AG04449 (cell line): ENCODE results near the gene DMPK.

ENCODE experiments used
- CTCF ChIA-PET: fragments of 350-600 bp; formaldehyde crosslinking; extraction: SDS; loops from one replicate; lab custom pipeline; 2021; ENCODE audit warnings: antibody characterized with exemption; lab: Yijun Ruan, JAX
- POLR2A ChIA-PET: fragments of 400-600, 350-600 bp; formaldehyde crosslinking; extraction: SDS; loops from one replicate; lab custom pipeline; 2020; ENCODE audit warnings: antibody characterized with exemption, inconsistent platforms; lab: Yijun Ruan, JAX
- DNase-seq: peaks from one replicate; pipeline ENCODE4 v3.0.0-alpha.2; 2010; ENCODE audit warnings: low read depth, low spot score
- H3K4me3 ChIP-seq: 2 replicates; pipeline ENCODE4 v1.5.1; 2011; ENCODE audit warnings: low read depth, mild to moderate bottlenecking, control low read depth, low read length
- TF ChIP-seq, protein P1 (sequence below): IDR thresholded peaks from one replicate; pipeline ENCODE4 v1.5.1; 2011; ENCODE audit warnings: mild to moderate bottlenecking, moderate library complexity, low read length, control low read depth, inconsistent platforms; ENCODE audit not compliant: insufficient read depth; ENCODE audit errors: missing control alignments

Gene DMPK

DNA sequence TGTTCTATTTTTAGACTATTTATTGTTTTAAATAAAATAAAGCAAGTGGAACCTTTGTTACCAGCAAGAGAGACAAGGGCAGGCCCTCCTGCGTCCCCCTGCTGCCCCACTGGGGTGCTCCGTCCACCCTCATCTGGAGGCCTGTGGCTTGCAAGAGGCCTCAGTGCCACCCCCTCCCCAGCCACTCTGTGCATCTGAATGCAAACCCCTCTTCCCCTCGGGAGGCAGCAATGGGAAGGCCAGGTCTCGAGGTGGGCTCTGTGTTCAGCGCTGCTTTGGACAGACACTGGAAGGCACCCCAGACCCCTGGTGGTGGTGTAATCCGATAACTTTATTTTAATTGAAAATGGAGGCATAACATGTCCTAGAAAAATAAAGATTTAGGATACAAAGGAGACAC, 17.8 kb downstream of the DMPK start:
- DNase-seq, result no peak
- no peak overlapping the region for H3K4me3 ChIP-seq
- CTCF ChIA-PET, result interaction anchor here (0.8 to 1.4 kb wide), 3 partner anchors 8 to 82 kb away, joined by 3 to 5 read pairs (median 4); partner anchors contain the start of gene QPCTL
- POLR2A ChIA-PET, result interaction anchor here (0.9 kb wide), 1 partner anchor 29 kb away, joined by 4 read pairs; the partner anchor contains the start of gene DMWD
- TF ChIP-seq, protein P1, sequence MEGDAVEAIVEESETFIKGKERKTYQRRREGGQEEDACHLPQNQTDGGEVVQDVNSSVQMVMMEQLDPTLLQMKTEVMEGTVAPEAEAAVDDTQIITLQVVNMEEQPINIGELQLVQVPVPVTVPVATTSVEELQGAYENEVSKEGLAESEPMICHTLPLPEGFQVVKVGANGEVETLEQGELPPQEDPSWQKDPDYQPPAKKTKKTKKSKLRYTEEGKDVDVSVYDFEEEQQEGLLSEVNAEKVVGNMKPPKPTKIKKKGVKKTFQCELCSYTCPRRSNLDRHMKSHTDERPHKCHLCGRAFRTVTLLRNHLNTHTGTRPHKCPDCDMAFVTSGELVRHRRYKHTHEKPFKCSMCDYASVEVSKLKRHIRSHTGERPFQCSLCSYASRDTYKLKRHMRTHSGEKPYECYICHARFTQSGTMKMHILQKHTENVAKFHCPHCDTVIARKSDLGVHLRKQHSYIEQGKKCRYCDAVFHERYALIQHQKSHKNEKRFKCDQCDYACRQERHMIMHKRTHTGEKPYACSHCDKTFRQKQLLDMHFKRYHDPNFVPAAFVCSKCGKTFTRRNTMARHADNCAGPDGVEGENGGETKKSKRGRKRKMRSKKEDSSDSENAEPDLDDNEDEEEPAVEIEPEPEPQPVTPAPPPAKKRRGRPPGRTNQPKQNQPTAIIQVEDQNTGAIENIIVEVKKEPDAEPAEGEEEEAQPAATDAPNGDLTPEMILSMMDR, result no peak

DNA sequence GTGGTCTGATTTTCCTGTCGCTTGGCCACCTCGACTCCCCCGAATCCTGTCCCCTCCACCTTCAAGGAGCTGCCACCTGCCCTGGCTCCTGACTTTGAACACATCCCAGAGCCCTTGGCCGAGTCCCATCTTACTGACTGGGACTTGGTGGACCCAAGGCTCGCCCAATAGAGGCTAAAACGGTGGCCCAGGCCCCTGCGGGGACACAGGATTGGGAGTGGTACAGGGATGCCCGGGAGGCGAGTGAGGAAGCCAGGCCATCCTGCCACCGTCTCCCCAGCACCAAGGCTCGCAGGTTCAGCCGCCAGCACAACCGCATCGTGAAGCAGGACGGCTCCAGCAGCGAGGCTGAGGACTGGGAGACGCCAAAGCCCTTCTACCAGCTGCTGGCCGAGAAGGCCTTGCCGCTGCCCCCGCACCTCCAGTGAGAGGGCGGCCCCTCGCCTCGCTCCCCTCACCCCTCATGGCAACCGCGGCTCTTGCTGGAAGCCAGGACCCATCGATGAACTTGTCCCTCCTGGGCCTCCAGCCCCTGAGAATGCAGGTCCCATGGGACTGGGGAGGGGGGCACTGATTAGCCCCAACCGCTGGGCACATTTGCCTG, 18.5 kb downstream of the DMPK start:
- DNase-seq, result no peak
- no peak overlapping the region for H3K4me3 ChIP-seq
- TF ChIP-seq, protein P1, result no peak
- ChIA-PET POLR2A (no interaction called here), CTCF (interaction anchor here (0.9 kb wide), 1 partner anchor 9 kb away, joined by 3 read pairs; no protein-coding TSS in a partner anchor)

DNA sequence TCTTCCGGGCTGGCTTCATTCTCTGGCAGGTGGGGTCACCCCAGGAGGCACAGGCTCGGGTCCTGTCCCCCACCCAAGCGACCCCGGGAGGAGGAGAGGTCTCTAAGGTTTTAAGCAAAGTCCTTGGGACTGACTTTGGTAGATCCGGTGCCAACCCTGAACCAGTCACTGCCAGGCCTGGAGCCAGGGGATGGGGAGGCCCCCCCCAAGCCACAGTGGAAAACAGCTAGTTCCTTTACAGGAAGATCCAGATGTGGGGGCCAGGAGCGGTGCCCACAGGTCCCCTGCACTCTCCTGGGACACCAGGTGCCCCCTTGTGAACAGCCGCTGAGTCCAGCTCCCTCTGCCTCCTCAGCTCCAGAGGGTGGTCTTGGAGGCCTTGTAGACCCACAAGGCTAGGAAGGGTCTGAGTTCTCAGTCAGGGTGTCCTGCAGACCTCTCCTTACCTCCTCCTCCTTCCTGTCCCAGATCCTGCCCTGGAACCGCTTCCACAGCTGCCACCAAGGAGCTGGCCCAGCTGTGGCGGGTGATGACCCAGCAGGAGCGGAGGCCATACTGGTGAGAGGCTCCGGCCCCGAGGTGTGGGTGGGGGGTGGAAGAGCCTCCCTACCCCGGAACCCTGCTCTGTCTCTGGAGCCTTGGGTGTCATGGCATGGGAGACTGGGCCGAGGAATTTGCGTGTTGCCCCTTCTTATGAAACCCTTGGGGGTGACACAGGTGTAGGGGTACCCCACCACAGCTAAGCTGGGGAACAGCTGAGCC, 19.2 kb downstream of the DMPK start:
- no peak for DNase-seq
- ChIA-PET POLR2A (interaction anchor here (0.6 kb wide), 1 partner anchor 54 kb away, joined by 3 read pairs; no protein-coding TSS in a partner anchor), CTCF (interaction anchor here (0.9 kb wide), 1 partner anchor 8 kb away, joined by 3 read pairs; no protein-coding TSS in a partner anchor)
- no peak overlapping the region for H3K4me3 ChIP-seq
- TF ChIP-seq, protein P1, result no peak

DNA sequence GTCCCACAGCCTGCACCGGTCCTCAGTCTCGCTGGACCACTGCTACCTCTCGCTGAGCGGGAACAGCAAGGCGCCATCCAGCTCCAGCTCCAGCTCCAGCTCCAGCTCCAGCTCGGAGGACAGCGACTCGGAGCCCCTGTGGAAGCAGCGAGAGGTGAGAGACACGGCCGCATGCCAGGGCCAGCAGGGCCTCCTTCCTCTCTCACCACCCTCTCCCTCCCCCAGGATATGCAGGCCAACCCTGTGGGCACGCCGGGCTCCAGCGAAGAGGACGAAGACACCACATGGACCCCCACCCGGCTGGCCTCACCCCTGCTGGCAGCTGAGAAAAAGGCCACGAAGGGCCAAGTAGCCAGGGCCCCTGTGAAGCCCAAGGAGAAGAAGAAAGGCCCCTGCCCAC, 20.6 kb downstream of the DMPK start:
- TF ChIP-seq, protein P1, result no peak
- no peak for DNase-seq
- POLR2A ChIA-PET, result no interaction called here
- H3K4me3 ChIP-seq, result no peak overlapping the region
- CTCF ChIA-PET, result interaction anchor here (1.3 kb wide), 1 partner anchor 10 kb away, joined by 4 read pairs; no protein-coding TSS in a partner anchor

DNA sequence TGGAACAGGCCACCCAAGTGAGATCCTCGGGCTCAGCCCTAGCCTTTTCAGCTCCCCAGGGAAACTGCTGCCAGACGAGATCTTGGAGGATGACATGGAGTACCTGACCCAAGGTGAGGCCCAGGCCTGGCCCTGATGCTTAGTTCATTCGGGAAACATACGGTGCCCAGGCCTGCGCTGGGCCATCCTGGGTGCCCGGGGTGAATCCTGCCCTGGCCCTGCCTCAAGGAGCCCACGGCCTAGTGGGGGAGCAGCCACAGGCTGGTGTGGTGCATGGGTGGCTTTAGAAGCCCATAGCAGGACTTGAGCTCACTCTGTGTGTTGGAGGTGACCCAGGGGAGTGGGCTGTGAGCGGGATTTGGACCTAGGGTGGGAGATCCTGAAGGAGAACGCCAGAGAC, 23.4 kb downstream of the DMPK start:
- DNase-seq, result no peak
- TF ChIP-seq, protein P1, result no peak
- CTCF ChIA-PET, result interaction anchor here (0.6 to 1.1 kb wide), 2 partner anchors 9 to 13 kb away, joined by 3 to 6 read pairs; no protein-coding TSS in a partner anchor
- no peak overlapping the region for H3K4me3 ChIP-seq
- POLR2A ChIA-PET, result interaction anchor here (1.2 kb wide), 1 partner anchor 40 kb away, joined by 4 read pairs; no protein-coding TSS in a partner anchor

DNA sequence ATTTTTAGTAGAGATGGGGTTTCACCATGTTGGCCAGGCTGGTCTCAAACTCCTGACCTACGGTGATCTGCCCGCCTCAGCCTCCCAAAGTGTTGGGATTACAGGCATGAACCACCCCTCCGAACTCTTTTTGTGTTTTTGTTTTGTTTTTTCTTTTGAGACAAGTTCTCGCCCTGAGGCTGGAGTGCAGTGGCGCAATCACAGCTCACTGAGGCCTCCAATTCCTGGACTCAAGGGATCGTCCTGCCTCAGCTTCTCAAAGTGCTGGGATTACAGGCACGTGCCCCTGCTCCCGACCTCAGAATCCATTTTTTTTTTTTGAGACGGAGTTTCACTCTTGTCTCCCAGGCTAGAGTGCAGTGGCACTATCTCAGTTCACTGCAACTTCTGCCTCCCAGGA, 24.6 kb downstream of the DMPK start:
- CTCF ChIA-PET, result interaction anchor here (1.1 kb wide), 1 partner anchor 10 kb away, joined by 6 read pairs; no protein-coding TSS in a partner anchor
- no peak overlapping the region for H3K4me3 ChIP-seq
- no peak for DNase-seq
- POLR2A ChIA-PET, result interaction anchor here (1.2 kb wide), 1 partner anchor 9 kb away, joined by 3 read pairs; no protein-coding TSS in a partner anchor
- TF ChIP-seq, protein P1, result no peak
